Activated B cell treated with CpG ODN at 0.5 μM for 24 hours (primary cell): Measurements from ENCODE around the gene DOCK2. TPM values are rescaled to one million over a fixed set of nuclear protein-coding genes. Genes with fewer than 3 reads are reported as not detected.

Experiments used
- ATAC-seq: fragments of 200-7000 bp; cut with Tn5 transposase; one replicate; pipeline ENCODE4 v1.10.0; 2021; ENCODE audit warnings: low read depth, mild to moderate bottlenecking, moderate library complexity
- CTCF ChIA-PET: fragments of 350-600 bp; sonication (Branson Sonifier 250); formaldehyde crosslinking; loops from one replicate; lab custom pipeline; 2021; ENCODE audit warnings: antibody characterized with exemption; lab: Charles Lee
- POLR2A ChIA-PET: fragments of 350-600 bp; sonication (Branson Sonifier 250); formaldehyde crosslinking; loops from one replicate; lab custom pipeline; 2021; ENCODE audit warnings: antibody characterized with exemption; lab: Charles Lee
- DNase-seq: peaks from one replicate; pipeline ENCODE4 v3.0.0; 2022
- H3K27ac Mint-ChIP-seq: one replicate; pipeline ENCODE4 v1.8.0; 2020; ENCODE audit warnings: mixed read lengths
- H3K27me3 Mint-ChIP-seq: one replicate; pipeline ENCODE4 v1.8.0; 2021; ENCODE audit warnings: mixed read lengths
- H3K36me3 Mint-ChIP-seq: one replicate; pipeline ENCODE4 v1.8.0; 2021; ENCODE audit warnings: low read depth, mixed read lengths
- H3K4me1 Mint-ChIP-seq: one replicate; pipeline ENCODE4 v1.8.0; 2021; ENCODE audit warnings: mixed read lengths
- H3K4me3 Mint-ChIP-seq: one replicate; pipeline ENCODE4 v1.8.0; 2020; ENCODE audit warnings: mild to moderate bottlenecking, mixed read lengths
- H3K9me3 Mint-ChIP-seq: one replicate; pipeline ENCODE4 v1.8.0; 2020; ENCODE audit warnings: mixed read lengths
- intact Hi-C: fragments of 100-400 bp; cut with micrococcal nuclease; formaldehyde crosslinking; loops from one replicate; pipeline ENCODE4 v1.15.1; 2024
- total RNA-seq: library from RNA; stranded (reverse); gene quantifications from 2 replicates; pipeline ENCODE4 v1.2.3, GENCODE V29; 2022
- TF ChIP-seq, protein P1 (sequence below): fragments of 200-600 bp; IDR thresholded peaks from one replicate; pipeline ENCODE4 v1.8.0; 2022; ENCODE audit warnings: antibody characterized with exemption, mild to moderate bottlenecking

The DOCK2 gene
- total RNA-seq, 1 donor from 2014 or later = 344 TPM

DNA sequence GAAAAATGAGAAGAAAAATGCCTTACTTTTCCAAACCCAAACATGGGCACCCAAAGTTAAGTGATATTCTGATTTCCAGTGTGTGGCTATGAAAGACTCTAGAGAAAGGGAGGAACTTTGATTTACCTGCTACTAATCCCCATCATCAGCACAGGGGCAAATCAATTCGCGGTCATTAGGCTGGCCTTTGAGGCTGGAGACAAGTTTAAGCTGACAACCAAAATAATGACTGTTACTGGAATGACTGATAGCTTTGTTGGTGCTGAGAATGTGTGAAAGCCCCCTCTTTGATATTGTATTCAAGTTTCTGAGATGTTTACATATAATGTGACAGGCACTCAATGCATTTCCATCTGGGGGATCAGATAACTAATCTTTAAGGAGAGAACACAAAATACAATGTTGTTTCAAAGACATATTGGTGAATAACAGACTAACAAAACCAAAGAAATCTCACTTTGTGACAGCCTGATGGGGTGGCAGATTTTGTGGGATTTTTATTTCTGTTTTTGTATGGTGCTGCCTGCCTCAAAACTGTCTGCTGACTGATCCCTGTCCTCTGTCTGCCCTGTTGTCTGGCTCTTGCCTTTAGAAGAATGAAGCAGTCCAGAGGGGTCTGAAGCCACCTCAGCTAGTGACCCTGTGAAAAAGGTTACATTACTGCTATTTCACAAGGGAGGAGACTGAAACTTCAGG lies 355.9 kb downstream of the DOCK2 start:
- ATAC-seq = no peak
- H3K9me3 Mint-ChIP-seq = no peaks in the 10 kb centered on the region
- ChIA-PET CTCF (no interaction called here), POLR2A (no interaction called here)
- H3K4me1 Mint-ChIP-seq = peaks cover 3% of the 10 kb centered on the region
- intact Hi-C loops = no loop called here
- no peak overlapping the region for H3K27ac Mint-ChIP-seq
- DNase-seq = no peak
- H3K4me3 Mint-ChIP-seq = no peak overlapping the region
- peaks cover 83% of the 10 kb centered on the region for H3K36me3 Mint-ChIP-seq
- TF ChIP-seq, protein P1, sequence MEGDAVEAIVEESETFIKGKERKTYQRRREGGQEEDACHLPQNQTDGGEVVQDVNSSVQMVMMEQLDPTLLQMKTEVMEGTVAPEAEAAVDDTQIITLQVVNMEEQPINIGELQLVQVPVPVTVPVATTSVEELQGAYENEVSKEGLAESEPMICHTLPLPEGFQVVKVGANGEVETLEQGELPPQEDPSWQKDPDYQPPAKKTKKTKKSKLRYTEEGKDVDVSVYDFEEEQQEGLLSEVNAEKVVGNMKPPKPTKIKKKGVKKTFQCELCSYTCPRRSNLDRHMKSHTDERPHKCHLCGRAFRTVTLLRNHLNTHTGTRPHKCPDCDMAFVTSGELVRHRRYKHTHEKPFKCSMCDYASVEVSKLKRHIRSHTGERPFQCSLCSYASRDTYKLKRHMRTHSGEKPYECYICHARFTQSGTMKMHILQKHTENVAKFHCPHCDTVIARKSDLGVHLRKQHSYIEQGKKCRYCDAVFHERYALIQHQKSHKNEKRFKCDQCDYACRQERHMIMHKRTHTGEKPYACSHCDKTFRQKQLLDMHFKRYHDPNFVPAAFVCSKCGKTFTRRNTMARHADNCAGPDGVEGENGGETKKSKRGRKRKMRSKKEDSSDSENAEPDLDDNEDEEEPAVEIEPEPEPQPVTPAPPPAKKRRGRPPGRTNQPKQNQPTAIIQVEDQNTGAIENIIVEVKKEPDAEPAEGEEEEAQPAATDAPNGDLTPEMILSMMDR = no peak
- H3K27me3 Mint-ChIP-seq = no peaks in the 10 kb centered on the region

- intact Hi-C loops = no loop called here
- peaks cover 5% of the 10 kb centered on the region for H3K4me1 Mint-ChIP-seq
- no peak overlapping the region for H3K4me3 Mint-ChIP-seq
- H3K27me3 Mint-ChIP-seq = no peaks in the 10 kb centered on the region
- no peaks in the 10 kb centered on the region for H3K9me3 Mint-ChIP-seq
- DNase-seq (no peak), ATAC-seq (no peak)
- POLR2A ChIA-PET = no interaction called here
- CTCF ChIA-PET = no interaction called here
- H3K36me3 Mint-ChIP-seq = peaks cover 86% of the 10 kb centered on the region
- H3K27ac Mint-ChIP-seq = no peak overlapping the region
- TF ChIP-seq, protein P1 = no peak
Measured at GRCh38 chr5:169993485-169993790, 356.4 kb downstream of the DOCK2 start.

DNA sequence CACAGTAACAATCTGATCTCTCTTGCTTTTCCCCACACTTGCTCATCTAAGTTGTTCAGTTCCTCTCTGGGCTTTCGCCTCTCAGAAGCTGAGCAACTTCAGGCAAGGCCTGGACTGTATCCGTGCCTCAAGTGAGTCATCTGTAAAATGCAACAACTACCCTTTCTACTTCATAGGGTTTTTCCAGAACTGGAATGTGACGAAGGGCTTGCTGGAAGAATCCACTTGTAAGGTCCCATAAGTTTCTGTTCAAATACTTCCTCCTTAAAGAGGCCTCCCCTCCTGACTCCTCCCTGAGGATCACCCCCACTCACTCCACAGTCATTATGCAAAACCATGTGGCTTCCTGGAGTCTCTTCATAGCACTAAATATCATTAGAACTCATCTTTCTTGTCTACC lies 360.7 kb downstream of the DOCK2 start:
- no peaks in the 10 kb centered on the region for H3K9me3 Mint-ChIP-seq
- H3K27me3 Mint-ChIP-seq = no peaks in the 10 kb centered on the region
- H3K27ac Mint-ChIP-seq = peak overlapping the region; percentile 26
- POLR2A ChIA-PET = no interaction called here
- ATAC-seq (no peak), DNase-seq (no peak)
- H3K36me3 Mint-ChIP-seq = peaks cover 87% of the 10 kb centered on the region
- CTCF ChIA-PET = no interaction called here
- intact Hi-C loops = no loop called here
- TF ChIP-seq, protein P1 = no peak
- H3K4me3 Mint-ChIP-seq = no peak overlapping the region
- H3K4me1 Mint-ChIP-seq = peaks cover 5% of the 10 kb centered on the region

- peaks cover 84% of the 10 kb centered on the region for H3K36me3 Mint-ChIP-seq
- no peak for ATAC-seq
Measured at GRCh38 chr5:169999621-170000020, 362.5 kb downstream of the DOCK2 start.

GRCh38 chr5:170000155-170000554 lies 363.1 kb downstream of the DOCK2 start:
- H3K4me3 Mint-ChIP-seq = no peak overlapping the region
- H3K9me3 Mint-ChIP-seq = peaks cover 2% of the 10 kb centered on the region
- ChIA-PET CTCF (no interaction called here), POLR2A (interaction anchor here (0.6 kb wide), 1 partner anchor 160 kb away, joined by 3 read pairs; no protein-coding TSS in a partner anchor)
- peaks cover 5% of the 10 kb centered on the region for H3K4me1 Mint-ChIP-seq
- H3K27me3 Mint-ChIP-seq = no peaks in the 10 kb centered on the region
- DNase-seq (no peak), ATAC-seq (no peak)
- intact Hi-C loops = no loop called here
- H3K36me3 Mint-ChIP-seq = peaks cover 83% of the 10 kb centered on the region
- TF ChIP-seq, protein P1 = no peak
- no peak overlapping the region for H3K27ac Mint-ChIP-seq

More at GRCh38 chr5:169999621-170000020, 362.5 kb downstream of the DOCK2 start:
- no peak overlapping the region for H3K27ac Mint-ChIP-seq
- no peak overlapping the region for H3K4me3 Mint-ChIP-seq
- TF ChIP-seq, protein P1 = no peak
- H3K27me3 Mint-ChIP-seq = no peaks in the 10 kb centered on the region
- DNase-seq = no peak
- H3K4me1 Mint-ChIP-seq = peaks cover 5% of the 10 kb centered on the region
- intact Hi-C loops = no loop called here
- H3K9me3 Mint-ChIP-seq = peaks cover 2% of the 10 kb centered on the region
- ChIA-PET POLR2A (interaction anchor here (0.6 kb wide), 1 partner anchor 161 kb away, joined by 3 read pairs; no protein-coding TSS in a partner anchor), CTCF (no interaction called here)
